Astrocyte (in vitro differentiated cells and primary cell): ENCODE data around the gene MTERF4.

Experiments used
- EZH2 ChIP-seq: IDR thresholded peaks from 2 replicates; pipeline ENCODE4 v1.6.1; 2012; ENCODE audit warnings: mild to moderate bottlenecking, low read length, inconsistent platforms; ENCODE audit not compliant: insufficient read depth
- TF ChIP-seq, protein P1 (sequence below): IDR thresholded peaks from 2 replicates; pipeline ENCODE4 v1.5.1; 2011; ENCODE audit warnings: low read depth, mild to moderate bottlenecking, inconsistent platforms, low read length, moderate library complexity; ENCODE audit not compliant: insufficient read depth

DNA sequence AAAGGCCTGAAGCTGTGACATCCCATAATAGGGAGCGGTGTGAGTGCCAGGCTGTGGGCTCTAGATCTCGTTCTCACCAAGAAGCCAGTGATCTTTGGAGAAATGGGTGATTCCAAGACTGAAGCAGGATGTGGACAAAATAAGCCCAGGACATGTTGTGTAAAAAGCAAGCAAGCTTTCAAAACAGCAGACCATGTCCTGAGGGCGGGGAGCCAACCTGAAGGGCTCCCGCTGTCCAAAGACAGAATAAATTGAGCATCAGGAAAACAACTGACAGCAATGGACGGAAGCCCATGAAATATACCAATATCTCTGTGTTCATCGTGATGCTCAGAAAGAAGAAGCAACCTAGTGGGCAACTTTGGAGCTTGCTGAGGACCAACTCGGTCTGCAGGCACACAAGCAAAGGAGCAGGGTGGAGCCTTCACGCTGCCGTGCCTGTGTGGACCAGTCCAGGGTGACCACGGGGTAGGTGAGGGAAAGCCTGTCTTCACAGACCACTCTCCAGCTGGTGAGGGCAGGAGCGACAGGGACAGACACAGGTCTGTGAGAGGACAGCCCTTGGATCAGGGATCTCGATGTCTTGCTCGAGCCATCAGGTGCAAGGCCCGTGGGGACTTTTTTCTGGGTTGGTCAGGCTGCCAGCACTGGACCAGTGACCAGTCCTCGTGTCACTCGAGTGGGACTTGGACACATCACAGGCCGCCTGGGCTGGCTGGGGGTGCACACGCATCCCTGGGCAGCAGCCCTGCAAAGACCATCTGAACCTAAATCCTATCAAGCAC, 21.5 kb downstream of the MTERF4 start:
- no peak for TF ChIP-seq EZH2
- TF ChIP-seq, protein P1, sequence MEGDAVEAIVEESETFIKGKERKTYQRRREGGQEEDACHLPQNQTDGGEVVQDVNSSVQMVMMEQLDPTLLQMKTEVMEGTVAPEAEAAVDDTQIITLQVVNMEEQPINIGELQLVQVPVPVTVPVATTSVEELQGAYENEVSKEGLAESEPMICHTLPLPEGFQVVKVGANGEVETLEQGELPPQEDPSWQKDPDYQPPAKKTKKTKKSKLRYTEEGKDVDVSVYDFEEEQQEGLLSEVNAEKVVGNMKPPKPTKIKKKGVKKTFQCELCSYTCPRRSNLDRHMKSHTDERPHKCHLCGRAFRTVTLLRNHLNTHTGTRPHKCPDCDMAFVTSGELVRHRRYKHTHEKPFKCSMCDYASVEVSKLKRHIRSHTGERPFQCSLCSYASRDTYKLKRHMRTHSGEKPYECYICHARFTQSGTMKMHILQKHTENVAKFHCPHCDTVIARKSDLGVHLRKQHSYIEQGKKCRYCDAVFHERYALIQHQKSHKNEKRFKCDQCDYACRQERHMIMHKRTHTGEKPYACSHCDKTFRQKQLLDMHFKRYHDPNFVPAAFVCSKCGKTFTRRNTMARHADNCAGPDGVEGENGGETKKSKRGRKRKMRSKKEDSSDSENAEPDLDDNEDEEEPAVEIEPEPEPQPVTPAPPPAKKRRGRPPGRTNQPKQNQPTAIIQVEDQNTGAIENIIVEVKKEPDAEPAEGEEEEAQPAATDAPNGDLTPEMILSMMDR: no peak
